ENCODE measurements around the gene TINAG.

Gene TINAG

GRCh38 chr6:54428431-54428830 is 120.2 kb downstream of the TINAG start:
- Histone ChIP-seq H3K27me3 (replicated peaks) (no peaks in the 10 kb centered on the region), H3K36me3 (replicated peaks) (no peaks in the 10 kb centered on the region), H3K4me3 (ENCODE audit: low read depth, low read length) (no peak overlapping the region), H3K27ac (no peak overlapping the region)
- TF ChIP-seq, protein P1, sequence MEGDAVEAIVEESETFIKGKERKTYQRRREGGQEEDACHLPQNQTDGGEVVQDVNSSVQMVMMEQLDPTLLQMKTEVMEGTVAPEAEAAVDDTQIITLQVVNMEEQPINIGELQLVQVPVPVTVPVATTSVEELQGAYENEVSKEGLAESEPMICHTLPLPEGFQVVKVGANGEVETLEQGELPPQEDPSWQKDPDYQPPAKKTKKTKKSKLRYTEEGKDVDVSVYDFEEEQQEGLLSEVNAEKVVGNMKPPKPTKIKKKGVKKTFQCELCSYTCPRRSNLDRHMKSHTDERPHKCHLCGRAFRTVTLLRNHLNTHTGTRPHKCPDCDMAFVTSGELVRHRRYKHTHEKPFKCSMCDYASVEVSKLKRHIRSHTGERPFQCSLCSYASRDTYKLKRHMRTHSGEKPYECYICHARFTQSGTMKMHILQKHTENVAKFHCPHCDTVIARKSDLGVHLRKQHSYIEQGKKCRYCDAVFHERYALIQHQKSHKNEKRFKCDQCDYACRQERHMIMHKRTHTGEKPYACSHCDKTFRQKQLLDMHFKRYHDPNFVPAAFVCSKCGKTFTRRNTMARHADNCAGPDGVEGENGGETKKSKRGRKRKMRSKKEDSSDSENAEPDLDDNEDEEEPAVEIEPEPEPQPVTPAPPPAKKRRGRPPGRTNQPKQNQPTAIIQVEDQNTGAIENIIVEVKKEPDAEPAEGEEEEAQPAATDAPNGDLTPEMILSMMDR (IDR thresholded peaks at IDR 0.05; ENCODE audit: low read depth, low read length, missing control alignments): no peak
- DNase-seq: no peak
- in situ Hi-C loops (cut with HindIII; ENCODE audit: low pct_ligation_motif_present, low sequenced_read_pairs): no loop called here

- TF ChIP-seq, protein P1 (IDR thresholded peaks at IDR 0.05; ENCODE audit: low read depth, low read length, missing control alignments): no peak
- Histone ChIP-seq H3K27me3 (replicated peaks) (no peaks in the 10 kb centered on the region), H3K36me3 (replicated peaks) (no peaks in the 10 kb centered on the region), H3K4me3 (ENCODE audit: low read depth, low read length) (no peak overlapping the region), H3K27ac (no peak overlapping the region)
- no peak for DNase-seq
- in situ Hi-C loops (cut with HindIII; ENCODE audit: low pct_ligation_motif_present, low sequenced_read_pairs): no loop called here
Observed at GRCh38 chr6:54431466-54431865, 123.2 kb downstream of the TINAG start.

Data from brain microvascular endothelial cell (primary cell).